Fibroblast of lung (primary cell): ENCODE measurements around the gene SLC1A7. TPM values are rescaled to one million over a fixed set of nuclear protein-coding genes. Genes with fewer than 3 reads are reported as not detected.

Experiments
- DNase-seq, 2 donors: peaks; one replicate each; pipeline versions ENCODE4 v3.0.0 to v3.0.0-alpha.2; 2010; ENCODE audit warnings: low read depth in 2 of 2
- H2AFZ ChIP-seq: 2 replicates; pipeline ENCODE4 v1.5.1; 2012; ENCODE audit warnings: low read length, control low read depth, inconsistent platforms
- H3K27ac ChIP-seq: 2 replicates; pipeline ENCODE4 v1.5.1; 2011; ENCODE audit warnings: low read length, control low read depth; ENCODE audit not compliant: insufficient read depth
- H3K27me3 ChIP-seq: 2 replicates; pipeline ENCODE4 v1.5.1; 2011; ENCODE audit warnings: mild to moderate bottlenecking, low read length; ENCODE audit not compliant: control insufficient read depth, insufficient read depth
- H3K36me3 ChIP-seq: 2 replicates; pipeline ENCODE4 v1.5.1; 2011; ENCODE audit warnings: low read length; ENCODE audit not compliant: control insufficient read depth, insufficient read depth
- H3K4me1 ChIP-seq: 2 replicates; pipeline ENCODE4 v1.5.1; 2011; ENCODE audit warnings: low read length; ENCODE audit not compliant: control insufficient read depth, insufficient read depth; ENCODE audit errors: extremely low read depth
- H3K4me2 ChIP-seq: 2 replicates; pipeline ENCODE4 v1.5.1; 2011; ENCODE audit warnings: low read length, control low read depth; ENCODE audit not compliant: insufficient read depth; ENCODE audit errors: extremely low read depth
- H3K4me3 ChIP-seq, 4 experiments: fragments of 200-600 bp in 1 of 4; sonication (generic) in 1 of 4; replicated peaks in 1 of 4; 2 replicates each; pipeline ENCODE4 v1.5.1; 2011 to 2016; ENCODE audit warnings: low read length in 4 of 4, low read depth in 3 of 4, mild to moderate bottlenecking in 3 of 4, control low read depth in 2 of 4, inconsistent platforms in 1 of 4, mixed read lengths in 1 of 4; ENCODE audit not compliant: insufficient read depth in 1 of 4; ENCODE audit errors: control extremely low read depth in 1 of 4
- H3K79me2 ChIP-seq: 2 replicates; pipeline ENCODE4 v1.5.1; 2012; ENCODE audit warnings: mild to moderate bottlenecking, low read length, inconsistent platforms; ENCODE audit not compliant: control insufficient read depth, insufficient read depth
- H3K9ac ChIP-seq: 2 replicates; pipeline ENCODE4 v1.5.1; 2011; ENCODE audit warnings: mild to moderate bottlenecking, low read length, control low read depth; ENCODE audit not compliant: insufficient read depth
- H3K9me3 ChIP-seq: 2 replicates; pipeline ENCODE4 v1.5.1; 2012; ENCODE audit warnings: low read depth, low read length; ENCODE audit not compliant: control insufficient read depth, insufficient read depth
- H4K20me1 ChIP-seq: 2 replicates; pipeline ENCODE4 v1.5.1; 2011; ENCODE audit warnings: low read length; ENCODE audit not compliant: control insufficient read depth, insufficient read depth; ENCODE audit errors: extremely low read depth
- EZH2 ChIP-seq: IDR thresholded peaks from 2 replicates; pipeline ENCODE4 v1.5.1; 2012; ENCODE audit warnings: low read length, control low read depth, mild to moderate bottlenecking; ENCODE audit errors: missing control alignments
- polyA plus RNA-seq, 2 donors: library from polyadenylated mRNA; depleted of rRNA in 1 of 2; stranded (reverse) in 1 of 2; unstranded in 1 of 2; fragments of >200 nt; gene quantifications; 2 replicates each; pipeline ENCODE4 v1.2.1, GENCODE V29; 2011 to 2012; ENCODE audit warnings: missing spikeins in 1 of 2
- total RNA-seq: library from RNA; depleted of rRNA; stranded (reverse); fragments of >200 nt; gene quantifications from 2 replicates; pipeline ENCODE4 v1.2.1, GENCODE V29; 2014
- TF ChIP-seq, protein P1 (sequence below), 2 donors: IDR thresholded peaks in 1 of 2; conservative IDR thresholded peaks in 1 of 2; 1 replicate in 1 of 2; 2 replicates in 1 of 2; pipeline ENCODE4 v1.5.1; 2011 to 2012; ENCODE audit warnings: low read length in 2 of 2, control low read depth in 1 of 2, inconsistent platforms in 1 of 2, low read depth in 1 of 2, mild to moderate bottlenecking in 1 of 2

Gene SLC1A7
- total and polyA plus RNA-seq, 2 donors (not counting 1 experiment from before 2014, with no cell fraction given), result 0.15 to 0.33 TPM

GRCh38 chr1:53153752-53154151, 11.3 kb upstream of the SLC1A7 start:
- H3K36me3 ChIP-seq, result no peaks in the 10 kb centered on the region
- H3K4me2 ChIP-seq, result no peak overlapping the region

GRCh38 chr1:53148123-53148522, 5.7 kb upstream of the SLC1A7 start:
- DNase-seq, result peak in 1 of 2 donors; percentile 88
- Histone ChIP-seq H3K27me3 (no peaks in the 10 kb centered on the region), H3K9ac (no peak overlapping the region), H3K79me2 (no peaks in the 10 kb centered on the region), H4K20me1 (no peaks in the 10 kb centered on the region), H3K9me3 (no peaks in the 10 kb centered on the region), H3K4me2 (no peak overlapping the region), H3K27ac (no peak overlapping the region), H3K36me3 (no peaks in the 10 kb centered on the region), H2AFZ (no peak overlapping the region), H3K4me1 (peaks cover 18% of the 10 kb centered on the region), H3K4me3 (no peak overlapping the region)
- TF ChIP-seq, protein P1, sequence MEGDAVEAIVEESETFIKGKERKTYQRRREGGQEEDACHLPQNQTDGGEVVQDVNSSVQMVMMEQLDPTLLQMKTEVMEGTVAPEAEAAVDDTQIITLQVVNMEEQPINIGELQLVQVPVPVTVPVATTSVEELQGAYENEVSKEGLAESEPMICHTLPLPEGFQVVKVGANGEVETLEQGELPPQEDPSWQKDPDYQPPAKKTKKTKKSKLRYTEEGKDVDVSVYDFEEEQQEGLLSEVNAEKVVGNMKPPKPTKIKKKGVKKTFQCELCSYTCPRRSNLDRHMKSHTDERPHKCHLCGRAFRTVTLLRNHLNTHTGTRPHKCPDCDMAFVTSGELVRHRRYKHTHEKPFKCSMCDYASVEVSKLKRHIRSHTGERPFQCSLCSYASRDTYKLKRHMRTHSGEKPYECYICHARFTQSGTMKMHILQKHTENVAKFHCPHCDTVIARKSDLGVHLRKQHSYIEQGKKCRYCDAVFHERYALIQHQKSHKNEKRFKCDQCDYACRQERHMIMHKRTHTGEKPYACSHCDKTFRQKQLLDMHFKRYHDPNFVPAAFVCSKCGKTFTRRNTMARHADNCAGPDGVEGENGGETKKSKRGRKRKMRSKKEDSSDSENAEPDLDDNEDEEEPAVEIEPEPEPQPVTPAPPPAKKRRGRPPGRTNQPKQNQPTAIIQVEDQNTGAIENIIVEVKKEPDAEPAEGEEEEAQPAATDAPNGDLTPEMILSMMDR (conservative IDR thresholded peaks at IDR 0.05 in 1 of 2, IDR thresholded peaks at IDR 0.05 in 1 of 2; ENCODE audit: low read depth in 1 of 2, low read length in 2 of 2), result no peak
- no peak for TF ChIP-seq EZH2

More at GRCh38 chr1:53153752-53154151, 11.3 kb upstream of the SLC1A7 start:
- Histone ChIP-seq H3K27me3 (no peaks in the 10 kb centered on the region), H3K4me1 (no peaks in the 10 kb centered on the region), H3K79me2 (no peaks in the 10 kb centered on the region), H3K9me3 (no peaks in the 10 kb centered on the region), H4K20me1 (no peaks in the 10 kb centered on the region), H3K9ac (no peak overlapping the region), H3K27ac (no peak overlapping the region), H3K4me3 (no peak overlapping the region), H2AFZ (no peak overlapping the region)
- DNase-seq, result no peak
- TF ChIP-seq EZH2, result no peak
- TF ChIP-seq, protein P1 (conservative IDR thresholded peaks at IDR 0.05 in 1 of 2, IDR thresholded peaks at IDR 0.05 in 1 of 2; ENCODE audit: low read depth in 1 of 2, low read length in 2 of 2), result no peak

GRCh38 chr1:53147174-53147573, 4.7 kb upstream of the SLC1A7 start:
- DNase-seq, result no peak

More at GRCh38 chr1:53147174-53147573, 4.7 kb upstream of the SLC1A7 start:
- peak overlapping the region; percentile 97 for H3K27ac ChIP-seq
- H2AFZ ChIP-seq, result no peak overlapping the region
- TF ChIP-seq EZH2, result no peak
- TF ChIP-seq, protein P1 (conservative IDR thresholded peaks at IDR 0.05 in 1 of 2, IDR thresholded peaks at IDR 0.05 in 1 of 2; ENCODE audit: low read depth in 1 of 2, low read length in 2 of 2), result no peak
- H3K27me3 ChIP-seq, result no peaks in the 10 kb centered on the region
- H4K20me1 ChIP-seq, result no peaks in the 10 kb centered on the region
- no peaks in the 10 kb centered on the region for H3K9me3 ChIP-seq
- H3K36me3 ChIP-seq, result no peaks in the 10 kb centered on the region
- H3K4me1 ChIP-seq, result peaks cover 18% of the 10 kb centered on the region
- no peak overlapping the region for H3K4me2 ChIP-seq
- no peaks in the 10 kb centered on the region for H3K79me2 ChIP-seq
- no peak overlapping the region for H3K4me3 ChIP-seq
- H3K9ac ChIP-seq, result no peak overlapping the region
